ENCODE results near the gene MMP27.

MMP27 gene

DNA sequence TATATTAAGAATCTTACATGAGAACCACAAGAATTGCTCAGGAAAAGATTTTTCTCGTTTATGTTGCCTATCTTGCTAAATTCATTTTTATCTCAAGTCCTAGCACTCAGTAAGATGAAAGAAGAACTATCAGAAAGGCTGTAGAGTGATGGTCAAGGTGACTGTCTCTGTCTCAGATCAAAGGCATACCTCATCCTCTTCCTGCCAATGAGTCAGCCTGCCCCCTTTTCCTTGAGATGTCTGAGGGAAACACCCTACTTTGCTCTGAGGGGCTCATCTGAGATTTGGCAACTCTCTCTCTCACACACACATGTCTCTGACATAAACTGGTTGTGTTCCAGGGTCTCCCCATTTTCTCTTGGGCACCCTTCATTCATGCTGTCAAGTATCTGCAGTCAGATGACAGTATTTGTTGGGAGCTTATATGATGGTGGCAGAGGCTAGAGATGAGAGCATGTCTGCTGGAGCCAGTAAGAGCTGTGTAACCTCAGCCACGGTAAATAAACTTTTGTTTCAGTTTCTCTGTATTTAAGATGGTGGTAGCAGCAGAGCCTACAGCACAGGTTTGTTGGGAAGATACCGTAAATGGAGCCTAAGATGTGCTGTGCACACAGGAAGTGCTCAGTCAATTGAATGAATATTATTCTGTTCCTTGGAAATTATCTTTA lies 1.6 kb downstream of the MMP27 start:
- DNase-seq (ENCODE audit: low read depth, low spot score), result no peak

DNA sequence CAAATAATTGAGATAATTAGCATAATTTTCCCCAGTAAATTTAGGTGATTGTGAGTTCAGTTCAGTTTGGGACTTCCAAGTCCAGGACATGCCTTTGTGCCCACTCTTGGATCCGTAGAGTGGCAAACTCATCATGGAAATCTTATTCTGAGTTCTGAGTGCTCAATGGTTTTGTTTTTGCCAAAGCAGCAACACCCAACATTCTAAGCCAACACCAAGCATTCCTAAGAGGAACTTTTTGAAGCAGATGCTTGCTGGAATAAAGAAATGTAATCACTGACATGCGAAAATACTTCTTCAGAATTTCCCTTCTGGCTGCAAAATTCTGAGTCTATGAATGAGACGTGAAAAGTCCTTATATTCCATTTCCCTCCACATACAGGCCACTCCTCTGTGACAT lies 10.4 kb downstream of the MMP27 start:
- no peak for DNase-seq (ENCODE audit: low read depth, low spot score)

DNA sequence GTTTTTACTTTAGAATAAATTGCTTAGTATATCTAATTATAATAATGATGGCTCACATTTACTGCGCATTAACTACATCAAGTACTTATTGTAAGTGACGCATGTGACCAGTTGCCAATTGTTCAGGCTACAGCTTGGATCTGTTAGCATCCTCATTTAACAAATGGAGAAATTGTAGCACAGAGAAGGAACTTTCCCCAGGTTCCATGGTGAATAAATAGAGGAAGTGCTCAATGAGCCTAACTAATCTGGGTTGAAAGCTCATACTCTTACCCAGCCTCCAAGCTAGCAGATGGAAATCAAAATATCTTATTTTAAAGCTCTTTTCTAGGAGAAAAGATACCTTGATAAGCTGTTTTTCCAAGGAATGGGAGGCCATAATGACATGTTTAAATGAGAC lies 19.8 kb downstream of the MMP27 start:
- DNase-seq (ENCODE audit: low read depth, low spot score), result no peak

DNA sequence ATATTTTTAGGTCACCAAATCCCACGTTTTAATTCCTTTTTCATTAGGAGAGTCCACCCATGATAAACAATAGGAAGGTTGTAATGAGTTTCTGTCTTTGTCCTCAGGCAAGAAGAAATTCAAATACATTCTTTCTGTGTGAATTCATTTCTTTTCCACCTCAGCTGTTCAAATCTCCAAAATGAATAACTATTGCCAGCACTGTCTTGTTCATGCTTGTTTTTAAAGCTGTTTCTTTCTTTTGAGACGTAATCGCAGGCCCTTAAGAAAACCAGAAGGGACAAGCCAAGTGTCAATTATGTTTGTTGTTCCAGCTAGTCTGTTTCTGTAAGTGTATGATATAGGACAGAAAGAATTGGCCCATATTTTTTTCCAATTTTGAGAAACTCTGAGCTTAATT lies 20.2 kb downstream of the MMP27 start:
- no peak for DNase-seq (ENCODE audit: low read depth, low spot score)

DNA sequence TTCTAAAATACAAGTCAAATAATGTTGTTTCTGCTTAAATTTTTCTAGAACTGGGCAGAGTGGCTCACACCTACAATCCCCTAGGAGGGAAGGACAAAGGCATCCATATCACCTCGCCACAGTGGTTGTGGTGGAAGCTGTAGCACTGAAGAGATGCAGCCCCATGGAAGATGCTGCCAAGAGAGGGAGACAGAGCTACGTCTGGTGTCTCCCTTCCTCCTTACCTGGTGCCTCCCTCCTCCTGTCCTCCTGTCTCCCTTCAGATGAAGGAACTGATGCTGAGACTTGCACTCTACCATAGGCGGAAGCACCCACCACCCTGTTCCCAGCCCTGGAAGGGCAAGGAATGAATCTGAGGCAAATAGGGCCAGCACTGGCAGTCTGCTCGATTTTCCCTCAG lies 22.3 kb downstream of the MMP27 start:
- DNase-seq (ENCODE audit: low read depth, low spot score), result no peak

DNA sequence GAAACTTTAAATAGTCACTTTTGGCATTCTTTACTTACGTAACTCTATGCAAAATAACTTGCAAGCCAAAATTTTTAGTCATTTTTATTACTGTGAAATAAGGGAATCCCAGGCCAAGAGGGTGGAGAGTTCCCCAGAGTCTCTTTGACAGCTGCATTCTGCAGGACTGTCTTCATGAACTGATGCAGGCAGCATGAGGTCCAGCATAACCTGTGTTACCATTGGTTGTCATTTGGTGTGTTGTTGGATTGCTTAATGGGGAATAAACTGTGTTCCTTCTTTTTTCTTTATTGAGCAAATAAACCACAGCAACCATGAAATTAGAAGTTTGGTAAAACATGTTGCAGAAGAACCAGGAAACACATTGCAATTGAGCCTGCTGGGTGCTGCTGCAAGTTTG lies 24.6 kb downstream of the MMP27 start:
- no peak for DNase-seq (ENCODE audit: low read depth, low spot score)

DNA sequence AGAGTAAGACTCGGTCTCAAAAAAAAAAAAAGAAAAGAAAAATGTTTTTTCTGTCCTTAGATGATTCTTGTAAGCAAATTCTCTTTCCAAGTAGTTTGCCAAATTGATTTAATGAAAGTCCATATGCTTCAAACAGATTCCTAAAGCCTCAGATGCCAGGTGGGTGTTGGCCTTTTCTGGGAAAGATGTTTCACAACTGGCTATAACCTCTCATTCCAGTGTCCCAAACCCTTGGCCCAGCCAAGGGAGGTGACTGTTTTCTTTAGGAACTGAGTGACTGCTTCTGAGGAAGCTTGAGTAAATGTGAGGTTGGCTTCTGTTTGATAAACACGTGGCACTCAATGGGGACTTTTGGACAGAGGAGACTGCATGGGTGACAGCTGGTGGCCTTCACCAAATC lies 27.5 kb downstream of the MMP27 start:
- no peak for DNase-seq (ENCODE audit: low read depth, low spot score)

DNA sequence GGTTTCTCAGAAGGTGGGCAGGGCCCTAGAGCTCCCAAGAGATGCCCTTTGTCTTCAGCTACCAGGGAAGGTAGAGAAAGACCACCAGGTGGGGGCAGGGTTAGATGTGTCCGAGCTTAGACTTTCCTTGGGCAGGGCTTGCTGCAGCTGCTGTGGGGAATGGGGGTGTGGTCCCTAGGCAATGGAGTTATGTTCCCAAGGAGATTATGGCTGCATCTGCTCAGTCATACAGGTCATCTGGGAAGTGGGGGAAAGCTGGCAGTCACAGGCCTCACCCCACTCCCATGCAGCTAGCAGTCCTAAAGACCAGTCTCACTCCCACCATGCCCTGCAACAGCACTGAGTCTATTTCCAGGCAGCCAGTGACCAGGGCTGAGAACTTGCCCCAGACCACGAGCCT lies 29.5 kb downstream of the MMP27 start:
- DNase-seq (ENCODE audit: low read depth, low spot score), result no peak

DNA sequence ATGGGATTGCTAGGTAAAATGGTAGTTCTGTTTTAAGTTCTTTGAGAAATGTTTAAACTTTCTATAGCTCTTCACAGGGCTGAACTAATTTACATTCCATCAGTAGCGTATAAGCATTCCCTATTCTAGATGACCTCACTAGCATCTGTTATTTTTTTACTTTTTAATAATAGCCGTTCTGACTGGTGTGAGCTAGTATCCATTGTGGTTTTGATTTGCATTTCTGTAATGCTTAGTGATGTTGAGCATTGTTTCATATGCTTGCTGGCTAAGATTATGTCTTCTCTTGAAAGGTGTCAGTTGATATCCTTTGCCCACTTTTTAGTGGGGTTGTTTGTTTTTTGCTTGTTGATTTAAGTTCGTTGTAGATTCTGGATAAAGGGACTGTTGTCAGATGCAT lies 35.9 kb downstream of the MMP27 start:
- no peak for DNase-seq (ENCODE audit: low read depth, low spot score)

DNA sequence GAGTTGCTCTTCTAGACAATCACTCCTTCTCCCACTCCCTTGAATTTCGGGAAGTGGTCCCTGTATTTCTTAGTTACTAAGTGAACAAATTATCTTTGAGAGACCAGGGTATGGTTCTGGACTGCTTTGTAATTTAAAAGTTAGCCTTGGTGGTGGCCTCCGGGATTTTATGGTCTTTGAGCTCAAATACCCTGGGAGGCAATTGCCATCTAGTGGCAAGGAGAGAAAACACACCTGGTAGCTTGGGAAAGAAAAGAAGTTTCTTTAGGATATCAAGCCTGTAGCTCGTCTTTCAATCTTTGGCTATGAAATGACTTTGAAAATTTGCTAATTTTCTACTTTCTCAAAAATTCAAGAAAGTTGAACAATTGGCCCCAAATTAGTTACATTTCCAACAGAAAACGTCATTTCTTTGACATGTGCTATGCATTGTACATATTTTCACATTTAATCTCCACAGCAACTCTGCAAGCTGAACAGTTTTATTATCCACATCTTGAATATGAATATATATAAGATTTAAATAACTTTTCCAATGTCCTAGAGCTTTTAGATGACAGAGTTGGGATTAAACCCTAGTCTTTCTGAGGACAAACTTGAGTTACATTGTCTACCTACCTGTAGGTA lies 39.1 kb downstream of the MMP27 start:
- DNase-seq (ENCODE audit: low read depth, low spot score), result no peak

DNA sequence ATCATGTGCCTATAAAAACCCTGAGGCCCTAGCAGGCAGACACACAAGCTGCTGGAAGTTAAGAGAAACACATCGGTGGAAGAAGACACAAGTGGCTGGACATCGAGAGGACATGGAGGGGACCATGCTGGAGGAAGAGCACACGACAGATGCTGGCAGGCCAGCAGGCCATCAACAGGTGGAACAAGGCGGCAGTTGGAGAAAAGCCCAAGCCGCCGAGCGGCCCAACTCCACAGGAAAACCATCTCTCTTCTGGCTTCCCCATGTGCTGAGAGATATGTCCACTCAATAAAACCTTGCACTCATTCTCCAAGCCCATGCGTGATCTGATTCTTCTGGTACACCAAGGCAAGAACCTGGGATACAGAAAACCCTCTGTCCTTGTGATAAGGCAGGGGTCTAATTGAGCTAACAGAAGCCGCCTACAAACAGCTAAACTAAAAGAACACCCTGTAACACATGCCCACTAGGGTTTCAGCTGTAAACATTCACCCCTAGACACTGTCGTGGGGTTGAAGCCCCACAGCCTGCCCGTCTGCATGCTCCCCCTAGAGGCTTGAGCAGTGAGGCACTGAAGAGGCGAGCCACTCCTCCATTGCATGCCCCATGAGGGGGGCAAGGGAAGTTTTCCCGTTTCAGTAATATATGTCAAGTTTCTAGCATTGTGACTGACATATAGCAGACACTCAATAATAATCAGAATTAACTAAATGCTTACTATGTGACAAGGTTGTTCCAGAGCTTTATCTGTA lies 41.4 kb downstream of the MMP27 start:
- DNase-seq (ENCODE audit: low read depth, low spot score), result no peak

DNA sequence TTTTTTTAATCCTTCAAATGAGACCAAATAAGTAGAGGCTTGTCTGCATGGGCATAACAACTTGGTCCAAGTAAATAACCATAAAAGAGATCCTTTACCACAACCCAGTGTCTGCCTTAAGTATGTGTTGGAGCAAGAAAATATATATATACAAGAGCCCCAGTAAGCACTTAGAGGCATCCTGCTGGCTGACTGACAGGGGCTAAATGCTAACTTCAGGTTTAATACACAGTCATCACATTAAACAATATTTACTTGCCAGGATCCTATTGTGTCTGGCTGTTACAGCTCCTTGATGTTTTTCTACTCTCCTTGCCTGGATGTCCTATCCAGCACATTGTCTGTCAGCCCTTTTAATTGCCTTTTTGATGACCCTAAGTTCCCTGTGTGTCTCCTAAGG lies 43.0 kb downstream of the MMP27 start:
- DNase-seq (ENCODE audit: low read depth, low spot score), result no peak

DNA sequence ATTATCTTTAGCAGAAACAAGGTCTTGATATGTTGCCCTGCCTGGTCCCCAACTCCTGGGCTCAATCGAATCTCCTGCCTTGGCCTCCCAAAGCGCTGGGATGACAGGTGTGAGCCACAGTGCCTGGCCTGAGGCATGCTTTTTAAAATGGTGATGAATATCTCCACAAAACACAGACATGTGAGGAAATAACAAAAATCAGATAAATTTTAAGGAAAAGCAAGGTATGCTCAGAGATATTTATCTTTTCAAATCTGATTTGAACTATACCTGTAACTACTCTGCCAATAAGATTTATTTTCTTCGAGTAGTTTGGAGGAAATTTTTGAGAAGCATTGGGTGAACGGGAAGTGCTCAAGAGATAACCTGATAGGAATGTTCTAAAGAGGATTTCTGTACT lies 44.5 kb downstream of the MMP27 start:
- DNase-seq (ENCODE audit: low read depth, low spot score), result no peak

DNA sequence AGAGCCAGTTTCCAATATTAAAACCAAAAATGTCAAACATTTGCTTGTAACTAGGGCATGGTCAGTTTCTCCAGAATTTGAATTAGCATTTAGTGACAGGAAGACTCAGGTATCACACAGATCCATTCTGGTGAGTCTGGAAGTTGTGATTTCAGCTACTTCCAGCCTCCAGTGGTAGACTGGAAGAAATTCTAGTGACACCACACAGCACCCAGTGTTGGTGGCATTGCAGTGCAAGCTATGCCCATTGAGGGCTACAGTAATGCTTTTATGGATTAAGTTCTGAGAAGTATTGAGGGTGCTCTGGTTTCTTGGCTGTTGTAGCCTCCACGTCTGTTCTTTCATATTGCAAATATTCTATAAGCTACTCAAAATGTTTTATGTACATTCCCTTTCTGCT lies 49.0 kb downstream of the MMP27 start:
- DNase-seq (ENCODE audit: low read depth, low spot score), result no peak

DNA sequence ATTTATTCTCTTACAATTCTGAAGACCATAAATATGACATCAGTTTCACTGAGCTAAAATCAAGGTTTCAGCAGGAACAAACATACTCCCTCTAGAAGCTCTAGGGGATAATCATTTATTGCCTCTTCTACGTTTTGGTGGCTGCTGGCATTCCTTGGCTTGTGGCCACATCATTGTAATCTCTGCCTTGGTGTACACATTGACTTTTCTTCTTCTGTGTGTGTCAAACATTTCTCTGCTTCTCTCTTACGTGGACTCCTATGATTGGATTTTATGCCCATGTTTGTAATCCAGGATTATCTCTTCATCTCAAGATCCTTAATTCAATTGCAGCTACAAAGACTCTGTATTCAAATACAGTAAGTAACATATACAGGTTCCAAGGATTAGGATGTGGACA lies 50.0 kb downstream of the MMP27 start:
- no peak for DNase-seq (ENCODE audit: low read depth, low spot score)

DNA sequence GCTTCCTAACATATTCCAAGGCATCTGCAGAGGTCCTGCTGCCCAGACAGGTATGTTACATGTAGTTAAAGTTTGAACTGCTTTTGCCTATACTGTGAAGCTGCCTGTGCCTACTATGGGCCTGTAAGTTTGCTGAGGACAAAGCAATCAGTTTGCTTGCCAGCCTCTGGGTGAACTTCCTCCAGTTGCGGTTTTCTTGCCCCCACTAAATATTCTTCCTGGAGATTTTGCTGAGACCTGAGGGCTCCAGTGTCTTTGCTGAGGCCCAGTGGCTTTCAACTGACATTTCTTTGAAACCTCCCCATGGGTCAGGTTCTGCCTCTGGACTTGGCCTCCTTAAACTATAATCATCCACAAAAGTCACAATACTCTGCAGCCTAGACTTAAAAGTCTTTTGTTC lies 50.8 kb downstream of the MMP27 start:
- DNase-seq (ENCODE audit: low read depth, low spot score), result no peak

DNA sequence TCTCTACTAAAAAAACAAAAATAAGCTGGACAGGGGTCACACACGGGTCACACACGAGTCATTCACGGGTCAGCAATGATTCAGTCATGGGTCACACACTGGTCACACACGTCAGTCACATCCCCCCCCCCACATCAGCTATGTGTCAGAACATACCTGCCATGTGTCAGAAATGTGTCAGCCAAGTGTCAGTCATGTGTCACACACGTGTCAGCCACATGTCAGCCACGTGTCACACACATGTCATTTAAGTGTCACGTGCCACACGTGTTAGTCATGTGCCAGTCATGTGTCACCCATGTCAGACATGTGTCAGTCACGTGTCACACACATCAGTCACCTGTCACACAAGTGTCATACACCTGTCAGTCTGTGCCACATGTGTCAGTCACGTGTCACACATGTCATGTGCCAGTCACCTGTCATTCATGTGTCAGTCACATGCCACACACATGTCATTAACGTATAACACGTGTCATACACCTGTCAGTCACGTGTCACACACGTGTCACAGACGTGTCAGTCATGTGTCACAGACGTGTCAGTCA lies 51.8 kb downstream of the MMP27 start:
- no peak for DNase-seq (ENCODE audit: low read depth, low spot score)

DNA sequence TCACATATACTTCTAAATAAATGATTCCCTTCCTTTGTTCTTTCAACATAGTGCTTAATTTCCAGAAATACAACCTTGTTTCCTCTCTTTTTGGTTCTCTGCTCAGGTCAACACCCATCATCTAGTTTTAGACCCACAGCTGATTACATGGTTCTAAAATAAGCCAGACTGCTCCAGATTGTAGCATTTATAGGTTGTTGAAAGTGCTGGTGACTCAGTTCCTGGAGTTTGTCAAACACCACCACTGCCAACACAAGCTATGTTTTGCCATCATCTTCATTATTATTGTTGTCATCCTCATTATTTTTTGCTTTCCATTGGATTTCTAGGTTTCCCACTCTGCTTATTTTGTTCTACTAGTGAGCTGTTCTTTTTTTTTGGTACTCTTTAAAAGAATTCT lies 58.1 kb downstream of the MMP27 start:
- no peak for DNase-seq (ENCODE audit: low read depth, low spot score)

DNA sequence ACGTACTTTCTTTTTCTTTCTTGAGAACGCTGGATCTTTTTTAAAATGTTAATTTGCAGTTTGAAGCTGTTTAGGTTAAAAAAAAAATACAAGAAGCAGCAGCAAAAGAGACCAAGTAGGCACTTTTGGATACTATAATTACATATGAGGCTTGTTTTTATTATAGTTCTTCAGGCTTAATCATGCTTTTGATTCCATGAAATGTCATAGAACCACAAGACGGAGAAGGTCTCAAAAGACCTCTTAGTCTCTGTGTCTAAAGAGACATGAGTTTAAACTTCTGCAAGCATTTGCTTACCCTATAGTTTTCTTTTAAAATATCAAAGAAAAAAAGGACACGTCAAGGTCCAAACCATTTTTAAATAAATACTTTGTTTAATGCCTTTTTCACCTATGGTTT lies 61.6 kb downstream of the MMP27 start:
- no peak for DNase-seq (ENCODE audit: low read depth, low spot score)
